Cardiac muscle cell (in vitro differentiated cells and primary cell): ENCODE data around the gene DHX58. TPM values are rescaled to one million over a fixed set of nuclear protein-coding genes. Genes with fewer than 3 reads are reported as not detected.
A peak's percentile ranks its signal among the peaks of the same experiment; 100 is the strongest.

Experiments
- DNase-seq, 2 donors: peaks; one replicate each; pipeline versions ENCODE4 v3.0.0 to v3.0.0-alpha.2; 2010 to 2017; ENCODE audit warnings: low read depth in 1 of 2, low spot score in 1 of 2
- H3K27ac ChIP-seq: fragments of 200-600 bp; sonication (generic); 2 replicates; pipeline ENCODE4 v1.5.1; 2016
- H3K27me3 ChIP-seq: fragments of 200-600 bp; sonication (generic); 2 replicates; pipeline ENCODE4 v1.6.0; 2016; ENCODE audit warnings: control low read depth
- H3K36me3 ChIP-seq: fragments of 200-600 bp; sonication (generic); 2 replicates; pipeline ENCODE4 v1.5.1; 2016; ENCODE audit warnings: control low read depth
- H3K4me1 ChIP-seq: fragments of 200-600 bp; sonication (generic); 2 replicates; pipeline ENCODE4 v1.8.1; 2017; ENCODE audit warnings: low read depth, mild to moderate bottlenecking, mixed run types
- H3K4me3 ChIP-seq: fragments of 200-600 bp; sonication (generic); 2 replicates; pipeline ENCODE4 v1.5.1; 2016; ENCODE audit warnings: mild to moderate bottlenecking
- H3K9me3 ChIP-seq: fragments of 200-600 bp; sonication (generic); 2 replicates; pipeline ENCODE4 v1.5.1; 2017; ENCODE audit warnings: low read depth, mild to moderate bottlenecking, control low read depth
- CTCF ChIP-seq: IDR thresholded peaks from 2 replicates; pipeline ENCODE4 v1.5.1; 2012; ENCODE audit warnings: low read depth, mild to moderate bottlenecking, low read length
- polyA plus RNA-seq: library from polyadenylated mRNA; unstranded; fragments of >200 nt; fragmentation: Nextera tagmentation; extraction: Ambion mirVana; gene quantifications from 2 replicates; pipeline ENCODE4 v1.2.1, GENCODE V29; 2016
- total RNA-seq: library from RNA; depleted of rRNA; stranded (reverse); fragments of >200 nt; gene quantifications from 2 replicates; pipeline ENCODE4 v1.2.3, GENCODE V29; 2016

DHX58 gene
- total and polyA plus RNA-seq, 2 experiments from 2014 or later, result 0.42 TPM; not detected in 1

DNA sequence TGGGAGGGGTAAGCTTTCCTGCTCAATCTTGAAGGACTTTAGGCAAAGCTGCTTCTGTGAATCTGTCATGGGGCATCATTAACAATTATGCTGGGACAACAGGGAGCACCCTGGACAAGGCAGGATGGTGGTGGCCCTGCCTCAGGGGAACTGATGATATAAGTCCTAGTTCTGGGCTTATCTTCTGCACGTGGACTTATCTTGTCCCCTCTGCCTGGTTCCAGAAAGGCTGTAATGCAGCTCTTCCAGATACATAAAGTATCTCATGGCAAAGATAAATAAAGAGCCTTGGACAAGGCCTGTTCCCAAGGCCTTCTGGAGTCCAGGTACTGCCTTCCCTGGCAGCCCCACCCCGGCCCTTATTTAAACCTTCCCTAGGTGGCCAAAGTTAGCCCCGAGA is 8.2 kb downstream of the DHX58 start:
- no peak overlapping the region for H3K4me3 ChIP-seq
- H3K36me3 ChIP-seq, result no peaks in the 10 kb centered on the region
- H3K4me1 ChIP-seq, result no peaks in the 10 kb centered on the region
- H3K27ac ChIP-seq, result no peak overlapping the region
- DNase-seq, result no peak
- TF ChIP-seq CTCF, result no peak
- H3K27me3 ChIP-seq, result peaks cover 8% of the 10 kb centered on the region
- no peaks in the 10 kb centered on the region for H3K9me3 ChIP-seq

DNA sequence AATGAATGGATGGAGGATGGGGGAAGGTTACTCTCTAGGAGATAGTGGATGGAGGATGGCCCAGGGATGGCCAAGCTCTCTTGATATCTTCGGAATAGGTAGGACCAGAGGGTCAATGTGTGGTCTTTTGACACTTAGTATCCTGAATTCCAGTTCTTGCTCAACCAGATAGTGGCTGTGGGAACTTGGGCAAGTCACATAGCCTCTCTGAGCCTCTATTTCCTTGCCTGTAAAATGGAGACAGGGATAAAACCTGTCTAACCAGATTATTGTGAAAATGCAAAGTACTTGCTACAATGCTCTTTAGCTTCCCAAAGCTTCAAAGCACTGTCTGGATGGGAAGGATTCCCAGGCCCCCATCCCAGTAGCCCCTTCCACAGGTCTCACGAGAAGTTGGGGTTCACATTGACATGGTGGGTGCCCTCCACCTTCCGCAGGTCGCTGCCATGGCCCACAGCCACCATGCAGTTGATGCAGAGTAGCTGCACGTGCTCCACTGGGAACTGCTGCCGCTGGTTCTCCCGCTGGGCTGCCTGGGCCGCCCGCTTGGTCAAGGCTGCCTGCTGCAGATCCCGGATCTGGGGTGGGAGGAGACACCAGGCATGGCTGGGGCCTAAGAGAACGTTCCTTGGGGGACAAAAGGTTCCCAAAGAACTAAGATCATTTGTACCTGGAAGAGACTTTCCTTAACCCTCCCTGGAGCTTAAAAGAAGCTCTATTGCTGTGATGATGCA is 9.1 kb downstream of the DHX58 start:
- Histone ChIP-seq H3K27me3 (peaks cover 11% of the 10 kb centered on the region), H3K4me1 (no peaks in the 10 kb centered on the region), H3K27ac (no peak overlapping the region), H3K4me3 (no peak overlapping the region), H3K9me3 (no peaks in the 10 kb centered on the region), H3K36me3 (no peaks in the 10 kb centered on the region)
- no peak for DNase-seq
- no peak for TF ChIP-seq CTCF

GRCh38 chr17:42101513-42102292 is 10.8 kb downstream of the DHX58 start:
- peak; percentile 96 for TF ChIP-seq CTCF
- Histone ChIP-seq H3K4me1 (peaks cover 3% of the 10 kb centered on the region), H3K27me3 (peaks cover 22% of the 10 kb centered on the region), H3K4me3 (no peak overlapping the region), H3K27ac (no peak overlapping the region), H3K9me3 (no peaks in the 10 kb centered on the region), H3K36me3 (no peaks in the 10 kb centered on the region)
- DNase-seq, result peak; percentile 76 to 81

DNA sequence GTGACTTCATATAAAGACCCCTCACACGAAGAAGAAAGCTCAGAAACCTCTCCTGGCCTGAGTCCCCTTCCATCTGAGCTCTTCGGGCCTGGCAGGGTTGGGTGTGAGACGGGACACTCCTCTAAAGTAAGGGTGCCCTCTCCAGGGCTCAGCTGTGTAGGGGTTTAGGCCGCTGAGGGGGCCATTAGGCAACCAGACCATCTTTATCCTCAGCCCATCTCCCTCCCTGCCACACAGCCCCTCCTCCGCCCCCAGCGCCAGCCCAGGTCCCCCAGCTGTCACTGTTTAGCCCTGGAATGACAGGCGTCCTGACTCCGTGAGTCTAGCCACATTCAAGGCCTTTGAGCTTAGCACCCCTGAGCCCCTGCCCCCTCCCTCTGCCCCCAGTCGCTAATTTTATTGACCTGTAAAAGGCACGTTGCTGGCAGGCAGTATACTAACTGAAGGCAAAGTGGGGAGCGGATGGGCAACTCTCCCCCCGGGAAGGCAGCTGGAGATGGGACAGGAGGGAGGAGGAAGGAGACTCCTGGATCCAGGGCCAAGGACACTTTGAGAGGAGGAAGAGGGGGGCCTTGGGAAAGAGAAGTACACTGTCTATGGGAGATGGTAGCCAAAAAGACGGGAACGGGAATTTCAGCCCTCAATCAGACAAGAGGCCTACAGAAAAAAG is 13.6 kb downstream of the DHX58 start:
- DNase-seq, result no peak
- Histone ChIP-seq H3K9me3 (no peaks in the 10 kb centered on the region), H3K4me1 (peaks cover 3% of the 10 kb centered on the region), H3K27ac (no peak overlapping the region), H3K4me3 (no peak overlapping the region), H3K27me3 (peaks cover 25% of the 10 kb centered on the region), H3K36me3 (no peaks in the 10 kb centered on the region)
- no peak for TF ChIP-seq CTCF

DNA sequence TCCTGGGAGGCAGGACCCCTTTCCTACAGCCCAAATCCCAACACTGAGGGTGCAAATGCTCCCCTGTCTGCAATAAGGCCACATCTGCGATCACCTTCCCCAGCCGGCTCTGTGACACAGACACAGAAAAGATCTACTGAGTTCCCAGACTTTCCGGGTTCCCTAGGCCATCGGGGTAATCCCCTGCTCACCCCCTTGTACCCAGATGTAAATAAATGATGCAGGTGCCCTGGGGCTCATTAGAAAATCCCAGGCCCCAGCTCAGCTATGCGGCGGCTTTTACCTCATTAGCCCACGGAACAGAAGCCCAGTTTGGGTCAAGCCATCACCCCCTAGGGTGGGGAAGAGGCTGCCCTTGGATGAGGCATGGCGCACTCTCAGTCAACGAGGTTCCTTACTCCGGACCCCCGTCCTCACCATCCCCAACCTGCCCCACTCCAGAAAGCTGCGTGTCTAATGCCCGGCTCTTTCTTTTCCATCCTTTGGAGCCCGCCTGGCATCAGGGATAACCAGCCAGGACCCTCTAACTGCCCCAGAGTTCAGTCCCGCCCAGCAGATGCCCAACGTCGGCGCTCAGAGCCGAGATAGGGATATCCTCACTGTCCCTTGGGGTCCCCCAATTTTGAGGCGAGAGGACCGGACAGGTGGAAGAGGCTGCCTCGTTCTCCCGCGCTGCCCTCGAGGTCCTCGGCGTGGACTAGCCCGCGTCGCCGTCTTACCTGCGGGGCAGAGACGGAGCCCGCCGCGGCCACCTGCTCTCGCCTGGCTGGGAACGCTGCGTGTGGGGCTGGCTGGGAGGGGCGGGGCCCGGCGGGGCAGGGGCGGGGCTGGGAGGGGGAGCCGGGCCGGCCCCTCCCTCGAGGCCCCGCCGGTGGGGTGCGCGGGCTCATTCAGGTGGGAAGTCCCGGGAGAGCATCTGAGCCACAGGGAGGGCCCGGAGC is 14.6 kb downstream of the DHX58 start, which contains the start of gene ZNF385C:
Gene ZNF385C (minus strand): TSS at position 783 of the 941 bp plus-strand sequence. CDS start 35,417 bp downstream, outside the sequence.
- Histone ChIP-seq H3K9me3 (no peaks in the 10 kb centered on the region), H3K36me3 (no peaks in the 10 kb centered on the region), H3K4me3 (no peak within 1 kb of the TSS), H3K27me3 (peaks cover 25% of the 10 kb centered on the region), H3K27ac (no peak within 1 kb of the TSS), H3K4me1 (peaks cover 3% of the 10 kb centered on the region)
- no peak for TF ChIP-seq CTCF
- peak in 1 of 2 donors; percentile 18 for DNase-seq
